Measurements from ENCODE around the gene CNTN4.
"Not testable (repeated sequence)": the region's sequence is repeated elsewhere in the genome, so short reads cannot be mapped to it uniquely, and the experiment has no call there.

Gene CNTN4

DNA sequence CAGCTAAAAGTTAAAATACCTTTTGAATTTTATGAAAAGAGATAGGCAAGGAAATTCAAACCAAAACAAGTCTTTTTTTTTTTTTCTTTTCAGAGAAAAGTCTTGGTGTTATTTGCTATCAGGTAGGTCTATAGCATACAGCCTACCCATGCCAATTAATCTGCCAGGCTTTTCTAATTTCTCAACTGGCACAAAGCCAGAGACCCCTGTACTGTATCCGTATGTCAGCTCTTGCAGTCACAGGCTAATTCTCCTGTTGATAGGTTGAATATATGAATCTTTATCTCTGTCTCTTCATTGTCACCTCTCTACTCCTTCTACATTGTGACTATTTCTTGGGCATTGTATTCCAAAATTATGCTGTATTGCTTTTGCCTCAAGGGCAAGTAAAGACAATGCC lies 878.1 kb downstream of the CNTN4 start:
- no peak overlapping the region for H3K27ac ChIP-seq
- no peak overlapping the region for H3K4me3 ChIP-seq

DNA sequence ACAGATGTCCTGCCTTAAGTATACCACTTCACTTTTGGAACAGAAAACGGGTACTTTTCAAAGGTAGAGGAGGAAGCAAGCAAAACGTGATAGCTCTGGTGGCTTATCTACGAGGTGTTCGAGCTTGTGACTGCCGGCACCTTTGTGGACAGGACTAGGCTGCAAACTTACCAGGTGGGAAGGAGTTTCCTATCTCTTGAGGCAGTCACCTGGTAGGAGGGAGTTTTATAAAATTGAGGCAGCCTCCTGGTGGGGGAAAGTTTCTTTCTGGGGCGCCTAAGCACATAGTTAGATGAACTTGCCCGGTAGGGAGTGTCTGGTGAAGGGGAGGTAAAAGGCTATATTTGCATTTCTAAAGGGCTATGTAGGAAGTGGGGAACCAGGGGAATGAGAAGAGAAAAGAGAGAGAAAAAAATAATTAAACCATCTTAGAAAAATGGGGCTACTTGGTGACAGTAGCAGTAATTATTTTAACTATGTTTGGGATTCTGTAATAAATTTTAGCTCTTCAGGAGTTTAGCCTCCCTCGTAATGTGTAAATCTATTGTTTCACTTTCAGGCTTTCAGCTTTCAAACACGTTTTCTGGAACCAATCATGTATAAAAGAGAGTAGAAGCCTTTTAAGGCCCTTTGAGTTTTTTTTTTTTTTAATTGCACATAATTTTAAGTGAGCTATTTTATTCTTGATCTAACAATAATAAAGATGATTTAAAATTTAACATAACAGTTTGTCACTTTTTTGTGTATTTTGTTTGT lies 880.5 kb downstream of the CNTN4 start:
- no peak overlapping the region for H3K27ac ChIP-seq
- no peak overlapping the region for H3K4me3 ChIP-seq

DNA sequence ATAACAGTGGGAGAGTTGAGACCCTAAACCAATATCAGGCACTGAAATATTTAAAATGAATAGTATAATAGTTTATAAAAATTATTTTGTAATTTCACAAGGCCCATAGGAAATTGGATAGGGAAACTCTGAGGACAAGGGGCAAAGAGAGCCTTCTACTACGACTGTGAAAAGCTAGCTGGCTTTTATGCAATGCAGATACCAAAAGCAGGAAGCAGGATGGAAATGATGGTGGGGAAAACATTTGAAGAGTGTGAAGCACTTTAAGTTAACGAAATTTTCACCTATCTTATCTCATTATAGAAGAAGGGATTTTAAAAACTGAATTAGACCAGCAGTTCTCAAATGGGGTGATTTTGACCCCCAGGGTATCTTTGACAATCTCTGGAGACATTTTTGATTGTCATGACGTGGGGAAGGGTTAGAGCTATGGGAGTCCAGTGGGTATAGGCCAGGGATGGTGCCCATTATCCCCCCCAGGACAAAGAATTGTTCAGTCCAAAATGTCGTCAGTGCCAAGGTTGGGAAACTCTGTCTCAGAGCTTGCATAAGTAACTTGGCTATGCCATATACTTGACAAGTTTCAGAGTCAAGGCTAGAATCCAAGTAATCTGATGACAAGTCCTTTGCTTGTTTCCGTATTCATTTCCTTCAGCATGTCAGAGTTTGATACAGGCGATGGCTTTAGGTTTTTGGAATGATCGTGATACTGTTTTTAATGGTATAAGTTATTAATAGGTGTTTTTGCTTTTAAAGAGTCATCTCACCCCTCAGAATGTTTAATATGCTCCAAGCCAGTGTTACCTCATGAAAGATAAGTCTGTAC lies 885.6 kb downstream of the CNTN4 start:
- Histone ChIP-seq H3K4me3 (no peak overlapping the region), H3K27ac (no peak overlapping the region)

DNA sequence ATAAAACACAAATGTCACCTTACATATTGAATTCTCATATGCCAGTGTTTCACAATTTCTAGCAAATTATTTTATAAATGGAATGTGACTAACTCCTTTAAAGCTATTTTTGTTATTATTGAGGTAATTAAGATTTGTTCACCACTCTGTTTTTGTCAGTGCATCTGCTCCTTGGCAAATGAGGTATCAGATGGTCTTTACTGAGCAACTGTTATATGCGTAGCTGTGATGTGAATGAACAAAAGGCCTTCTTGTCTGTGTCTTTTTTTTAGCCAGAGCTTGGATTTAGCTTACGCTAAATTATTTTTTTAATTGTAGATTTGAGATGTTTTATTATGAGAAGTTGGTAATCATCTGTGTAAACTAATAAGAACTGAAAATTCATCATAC lies 886.2 kb downstream of the CNTN4 start:
- Histone ChIP-seq H3K4me3 (no peak overlapping the region), H3K27ac (no peak overlapping the region)

DNA sequence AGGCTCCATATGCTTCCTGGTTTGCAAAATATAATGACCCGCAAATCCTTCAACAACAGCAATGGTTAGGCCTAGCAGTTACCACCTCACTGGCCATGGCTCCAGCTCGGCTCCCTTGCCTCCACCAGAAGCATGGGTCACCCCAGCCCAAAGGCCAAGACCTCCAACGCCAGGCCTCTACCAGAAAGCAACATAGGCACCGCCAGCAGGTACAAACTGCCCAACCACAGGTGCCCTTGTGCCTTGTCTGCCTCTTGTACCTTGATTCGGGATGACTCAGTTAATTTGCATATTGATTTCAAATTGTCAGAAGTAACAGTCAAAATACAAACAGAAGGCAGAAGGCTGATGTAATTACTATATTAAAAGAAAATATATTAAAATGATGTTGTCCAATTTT lies 886.8 kb downstream of the CNTN4 start:
- H3K27ac ChIP-seq, result no peak overlapping the region

DNA sequence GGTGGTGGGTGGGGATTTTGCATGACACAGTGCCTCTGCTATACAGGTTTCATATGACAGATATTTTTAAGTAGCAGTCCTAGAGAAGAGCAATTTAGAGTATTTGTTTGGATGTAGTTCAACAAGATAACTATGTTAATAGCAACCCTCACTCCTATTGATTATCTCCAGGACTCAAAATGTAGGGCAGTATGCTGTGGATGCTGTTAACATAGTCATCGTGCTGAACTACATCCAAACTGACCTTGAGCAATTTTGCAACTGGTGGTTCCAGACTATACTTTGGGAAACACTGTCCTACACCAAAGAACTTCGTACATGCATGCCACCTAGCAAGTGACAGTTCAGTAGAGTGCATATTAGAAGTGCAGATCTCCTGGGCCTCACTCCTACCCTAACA lies 893.9 kb downstream of the CNTN4 start:
- Histone ChIP-seq H3K27ac (no peak overlapping the region), H3K4me3 (no peak overlapping the region)

More for the DNA sequence above, 886.8 kb downstream of the CNTN4 start:
- no peak overlapping the region for H3K4me3 ChIP-seq

DNA sequence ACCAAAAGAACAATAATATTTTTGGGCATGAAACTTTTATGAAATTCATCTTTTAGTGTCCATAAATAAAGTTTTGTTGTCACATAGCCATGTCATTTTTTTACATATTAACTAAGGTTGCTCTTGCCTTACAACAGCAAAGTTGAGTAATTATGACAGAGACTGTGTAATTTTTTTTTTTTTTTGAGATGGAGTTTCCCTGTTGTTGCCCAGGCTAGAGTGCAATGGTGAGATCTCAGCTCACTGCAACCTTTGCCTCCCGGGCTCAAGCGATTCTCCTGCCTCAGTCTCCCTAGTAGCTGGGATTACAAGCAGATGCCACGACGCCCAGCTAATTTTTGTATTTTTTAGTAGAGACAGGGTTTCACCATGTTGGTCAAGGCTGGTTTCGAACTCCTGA lies 894.5 kb downstream of the CNTN4 start:
- H3K27ac ChIP-seq, H3K4me3 ChIP-seq: not testable (repeated sequence)

DNA sequence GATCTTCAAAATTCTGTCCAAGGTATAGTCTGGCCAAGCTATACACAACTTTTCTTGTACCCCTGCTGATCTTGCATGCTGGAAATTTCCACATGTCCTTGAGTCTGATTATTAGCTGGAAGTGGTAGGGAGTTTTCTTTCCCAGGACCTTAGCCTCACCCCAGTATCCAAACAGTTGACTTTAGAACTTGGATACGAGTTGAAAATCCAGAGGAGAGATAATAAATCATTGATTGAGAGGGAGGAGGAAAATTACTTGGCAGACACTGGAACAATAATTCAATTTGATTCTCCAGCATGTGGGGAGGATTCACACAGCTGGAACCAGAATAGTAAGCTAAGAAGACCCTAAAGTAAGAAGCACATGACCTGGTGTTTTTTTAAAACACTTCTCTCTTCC lies 895.1 kb downstream of the CNTN4 start:
- no peak overlapping the region for H3K4me3 ChIP-seq
- H3K27ac ChIP-seq, result no peak overlapping the region

DNA sequence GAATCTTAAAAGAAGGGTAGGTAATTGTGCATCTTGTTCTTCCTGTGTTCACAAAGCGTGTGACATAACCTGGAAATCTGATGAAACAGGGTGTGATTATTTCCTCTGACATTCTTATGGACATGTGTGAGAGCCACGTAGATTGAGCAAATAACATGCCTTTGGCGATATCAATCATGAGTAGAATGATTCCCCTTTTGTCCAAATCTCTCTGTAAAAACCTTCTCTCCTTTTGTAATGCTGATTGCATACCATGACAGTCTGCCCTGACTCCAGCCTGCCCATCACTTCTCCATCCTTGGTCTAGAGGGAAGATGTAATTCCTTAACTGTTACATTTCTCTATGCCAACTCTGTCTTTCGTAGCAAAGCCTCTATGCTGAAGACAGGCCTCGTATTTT lies 896.5 kb downstream of the CNTN4 start:
- no peak overlapping the region for H3K27ac ChIP-seq
- H3K4me3 ChIP-seq, result no peak overlapping the region

DNA sequence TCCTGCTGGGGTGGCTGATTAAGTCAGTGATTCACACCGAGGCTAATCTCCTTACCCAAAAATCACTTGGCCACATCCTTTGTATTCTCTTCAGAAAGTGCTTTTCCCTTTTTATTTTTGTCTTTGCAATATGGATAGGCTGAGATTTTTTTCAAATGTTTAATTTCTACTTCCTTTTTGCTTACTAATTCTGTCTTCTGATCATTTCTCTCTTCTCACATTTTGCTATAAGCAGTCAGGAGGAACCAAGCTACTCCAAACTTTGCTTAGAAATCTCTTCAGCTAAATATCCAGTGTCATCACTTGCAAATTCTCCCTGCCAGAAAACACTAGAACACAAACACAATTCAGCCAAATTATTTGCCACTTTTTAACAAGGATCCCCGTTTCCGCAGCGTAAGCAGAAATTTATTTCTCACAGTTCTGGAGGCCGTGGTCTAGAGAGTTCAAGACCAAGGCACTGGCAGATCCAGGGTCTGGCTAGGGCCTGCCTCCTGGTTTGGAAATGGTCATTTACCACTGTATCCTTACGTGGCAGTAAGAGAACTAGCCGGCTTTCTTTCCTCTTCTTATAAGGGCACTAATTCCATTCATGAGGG lies 906.6 kb downstream of the CNTN4 start:
- no peak overlapping the region for H3K4me3 ChIP-seq
- H3K27ac ChIP-seq, result no peak overlapping the region

DNA sequence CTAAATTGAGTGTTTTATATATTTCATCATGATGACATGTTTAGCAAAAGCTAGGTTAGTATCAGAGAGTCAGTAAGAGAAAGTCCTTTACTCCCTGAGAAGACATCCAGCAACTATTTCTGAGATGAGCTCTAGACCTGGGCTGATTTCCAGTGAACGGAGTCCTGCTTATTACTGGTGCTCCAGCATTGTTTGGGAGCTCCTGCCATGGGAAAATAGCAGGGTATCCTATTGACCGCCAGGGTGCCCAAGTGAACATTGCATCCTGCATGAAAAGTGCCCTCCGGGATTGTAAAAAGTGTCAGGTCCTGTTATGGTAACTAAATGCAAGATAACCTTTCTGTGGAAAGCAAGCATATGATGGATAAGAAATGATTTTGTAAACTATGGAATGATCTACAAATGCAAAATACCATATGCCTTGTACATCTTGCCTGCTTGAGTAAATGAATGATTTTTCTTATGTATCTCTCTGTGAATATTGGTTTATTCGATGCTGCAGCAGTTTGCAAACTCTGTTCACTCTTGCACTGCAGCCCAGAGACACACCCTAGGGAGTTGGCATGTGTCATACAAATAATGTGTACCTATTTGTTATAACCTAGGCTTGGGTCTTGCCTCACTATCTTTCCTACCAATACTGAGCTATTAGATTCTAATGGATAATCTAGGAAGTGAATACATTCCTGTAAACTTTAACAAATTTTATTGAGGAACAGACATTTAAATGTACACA lies 914.8 kb downstream of the CNTN4 start:
- Histone ChIP-seq H3K27ac (no peak overlapping the region), H3K4me3 (no peak overlapping the region)

DNA sequence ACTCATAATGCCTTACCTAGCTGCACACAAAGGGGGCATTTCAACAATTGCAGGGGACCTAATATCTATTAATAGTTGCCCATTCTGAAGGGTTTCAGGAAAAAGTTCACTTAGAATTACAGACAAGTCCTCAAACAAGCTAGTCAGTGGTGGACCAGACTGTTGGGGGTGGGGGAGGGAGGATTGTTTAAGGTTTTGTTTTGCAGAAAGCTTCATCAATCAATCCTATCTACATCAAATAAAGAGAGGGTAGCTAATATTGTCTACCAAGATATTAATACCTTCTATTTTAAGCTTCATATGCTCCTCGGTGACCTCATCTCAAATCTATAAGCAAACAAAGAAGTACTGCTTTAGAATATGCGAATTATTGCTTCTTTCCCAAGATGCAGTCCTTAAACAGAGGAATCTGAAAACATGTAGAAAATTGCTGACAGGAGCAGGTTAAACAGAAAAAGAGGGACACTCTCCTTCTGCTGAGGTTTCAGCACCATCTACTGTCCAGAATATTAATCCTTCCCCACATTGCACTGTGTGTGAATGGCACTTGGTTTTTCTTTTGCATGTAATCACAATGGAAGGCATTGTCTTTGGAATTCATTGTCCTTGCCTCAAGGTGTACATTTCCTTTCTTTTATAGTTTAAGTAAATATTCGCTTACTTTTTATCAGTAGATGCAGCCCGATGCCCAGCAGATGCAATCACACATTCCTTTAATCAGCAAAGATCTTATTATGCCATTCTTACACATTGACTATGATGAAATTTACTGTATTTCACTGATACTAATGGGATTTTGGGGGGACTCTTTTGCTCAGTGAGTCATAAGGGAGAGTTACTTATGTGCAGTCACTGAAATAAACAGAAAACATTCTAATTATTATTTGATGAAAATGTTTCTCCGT lies 916.8 kb downstream of the CNTN4 start:
- H3K4me3 ChIP-seq, result no peak overlapping the region
- H3K27ac ChIP-seq, result no peak overlapping the region

DNA sequence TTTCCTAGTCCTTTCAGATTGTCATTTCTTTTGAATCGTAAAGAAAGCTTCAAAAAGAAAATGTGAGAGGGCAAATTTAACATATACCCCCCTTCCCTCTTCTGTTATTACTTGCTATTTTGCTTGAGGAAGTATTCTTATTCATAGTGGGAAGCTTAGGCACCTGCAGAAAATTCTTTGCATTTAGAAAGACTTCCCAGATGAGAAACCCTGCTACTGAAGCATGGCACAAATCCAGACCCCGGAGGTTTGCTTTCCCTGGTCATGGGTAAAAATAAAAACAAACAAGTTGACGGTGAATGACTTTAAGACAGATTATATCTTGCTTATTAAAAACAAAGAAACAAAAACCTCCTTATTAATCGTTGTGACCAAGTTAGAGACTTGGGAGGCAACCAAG lies 917.6 kb downstream of the CNTN4 start:
- Histone ChIP-seq H3K4me3 (no peak overlapping the region), H3K27ac (no peak overlapping the region)

DNA sequence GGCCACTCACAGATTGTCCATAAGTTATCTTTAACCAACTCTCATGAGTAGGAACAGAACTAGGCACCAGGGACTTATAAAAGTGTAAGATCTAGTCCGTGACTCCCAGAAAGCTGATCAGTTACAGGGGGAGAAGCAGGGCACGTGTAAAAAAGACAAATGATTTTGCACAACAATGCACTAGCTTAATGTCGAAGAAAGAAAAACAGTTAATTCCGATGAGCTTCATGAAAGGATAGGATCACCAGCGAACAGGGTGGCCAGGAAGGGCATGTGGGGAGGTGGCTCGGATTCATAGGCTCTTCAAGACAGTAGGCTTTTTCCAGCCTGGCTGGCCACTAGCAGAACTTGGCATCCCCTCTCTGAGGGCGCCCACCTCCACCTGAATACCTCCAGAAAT lies 921.5 kb downstream of the CNTN4 start:
- Histone ChIP-seq H3K27ac (no peak overlapping the region), H3K4me3 (no peak overlapping the region)

DNA sequence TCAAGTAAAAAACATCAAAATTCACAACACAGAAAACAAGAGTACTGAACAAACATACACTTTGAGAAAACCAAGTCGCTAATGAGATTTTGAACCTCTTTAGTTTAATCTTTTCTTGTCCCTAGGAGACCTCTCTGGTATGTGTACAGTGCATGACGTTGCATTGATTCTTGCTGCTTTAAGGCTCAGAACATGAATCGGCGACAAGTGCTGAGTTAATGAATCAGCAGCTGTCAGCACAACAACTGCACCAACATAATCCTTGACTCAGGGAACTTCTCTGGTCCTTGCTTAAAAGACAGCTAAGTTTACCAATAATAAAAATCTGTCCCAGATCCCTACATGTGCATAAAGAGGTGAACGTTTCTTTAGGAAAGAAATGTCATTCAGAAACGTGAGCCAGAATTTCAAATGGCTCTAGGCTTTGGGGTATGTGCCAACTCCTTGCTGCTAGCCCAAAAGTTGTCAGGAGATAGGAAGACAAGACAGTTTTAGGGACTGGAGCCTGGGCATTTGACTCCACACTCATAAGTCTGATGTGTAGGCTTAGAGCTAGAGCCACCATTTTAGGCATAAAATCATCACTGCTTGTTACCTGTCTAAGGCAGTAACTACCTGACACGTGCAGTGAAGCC lies 924.6 kb downstream of the CNTN4 start:
- H3K27ac ChIP-seq, result no peak overlapping the region
- H3K4me3 ChIP-seq, result no peak overlapping the region

DNA sequence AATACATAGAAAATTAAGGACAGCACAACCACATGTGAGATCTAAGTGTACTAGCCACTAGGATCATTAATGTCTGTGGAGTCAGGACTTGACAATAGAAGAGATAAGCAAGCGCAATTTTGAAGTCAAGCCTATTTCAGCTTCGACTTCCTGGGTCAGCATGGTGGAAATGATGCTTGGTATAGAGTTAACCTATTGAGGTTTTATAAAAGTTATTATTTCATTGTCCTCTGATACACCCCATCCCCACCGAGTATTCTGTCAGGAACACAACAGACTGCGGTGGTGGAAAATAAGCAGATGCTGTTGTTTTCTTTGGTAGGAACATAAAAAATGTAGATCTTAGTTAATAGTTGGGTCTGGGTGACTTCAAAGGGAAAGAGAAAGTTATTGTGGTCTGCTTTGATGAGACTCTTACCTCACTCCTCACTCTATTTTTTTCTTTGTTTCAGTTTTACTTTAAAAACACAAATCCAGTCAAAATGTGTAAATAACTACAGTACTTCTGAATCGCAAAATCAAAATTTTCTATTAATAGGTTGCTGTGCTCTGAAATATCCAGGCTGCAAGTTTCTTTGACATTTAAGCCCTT lies 929.4 kb downstream of the CNTN4 start:
- no peak overlapping the region for H3K4me3 ChIP-seq
- no peak overlapping the region for H3K27ac ChIP-seq

DNA sequence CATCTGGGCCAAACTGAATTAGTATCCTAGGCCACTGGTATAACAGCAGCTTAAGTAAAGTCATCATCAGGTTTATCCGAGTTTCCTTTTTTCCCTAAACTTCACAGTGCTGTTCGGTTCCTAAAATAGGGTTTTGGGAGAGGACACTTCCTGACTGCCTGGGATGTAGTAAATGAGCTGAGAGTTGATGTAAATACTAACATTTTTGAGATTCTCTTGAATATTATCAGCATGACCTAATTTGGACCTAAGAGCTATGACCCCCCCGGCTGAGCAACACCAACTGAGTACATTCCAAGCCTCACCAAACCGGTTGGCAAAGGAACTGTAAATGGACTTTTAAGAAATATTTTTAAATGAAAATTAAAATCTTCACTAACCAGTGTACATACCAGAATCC lies 932.7 kb downstream of the CNTN4 start:
- Histone ChIP-seq H3K27ac (no peak overlapping the region), H3K4me3 (no peak overlapping the region)

DNA sequence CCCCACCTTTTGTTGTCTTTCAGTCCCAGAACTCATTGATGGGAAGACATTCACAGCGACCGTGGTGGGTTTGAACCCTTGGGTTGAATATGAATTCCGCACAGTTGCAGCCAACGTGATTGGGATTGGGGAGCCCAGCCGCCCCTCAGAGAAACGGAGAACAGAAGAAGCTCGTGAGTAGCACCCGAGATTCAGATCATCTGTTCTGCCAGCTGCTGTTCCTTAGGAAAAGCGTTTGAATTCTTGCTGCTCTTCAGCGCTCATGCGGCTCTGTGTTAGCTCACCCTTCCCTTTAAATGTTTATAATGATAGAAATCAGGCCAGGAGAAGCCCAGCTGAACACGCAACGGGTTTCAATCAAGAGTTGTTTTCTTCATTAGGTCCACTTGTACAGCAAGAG lies 938.5 kb downstream of the CNTN4 start:
- Histone ChIP-seq H3K4me3 (no peak overlapping the region), H3K27ac (no peak overlapping the region)
